Activated gamma-delta T cell (primary cell): ENCODE data around the gene CFAP251.
"Not testable (repeated sequence)": the region's sequence is repeated elsewhere in the genome, so short reads cannot be mapped to it uniquely, and the experiment has no call there.

Source experiments
- DNase-seq: peaks from one replicate; lab custom pipeline; 2025; lab: John Stamatoyannopoulos, UW

CFAP251 gene

GRCh38 chr12:121980191-121980891, 61.9 kb downstream of the CFAP251 start:
- DNase-seq, result no peak

DNA sequence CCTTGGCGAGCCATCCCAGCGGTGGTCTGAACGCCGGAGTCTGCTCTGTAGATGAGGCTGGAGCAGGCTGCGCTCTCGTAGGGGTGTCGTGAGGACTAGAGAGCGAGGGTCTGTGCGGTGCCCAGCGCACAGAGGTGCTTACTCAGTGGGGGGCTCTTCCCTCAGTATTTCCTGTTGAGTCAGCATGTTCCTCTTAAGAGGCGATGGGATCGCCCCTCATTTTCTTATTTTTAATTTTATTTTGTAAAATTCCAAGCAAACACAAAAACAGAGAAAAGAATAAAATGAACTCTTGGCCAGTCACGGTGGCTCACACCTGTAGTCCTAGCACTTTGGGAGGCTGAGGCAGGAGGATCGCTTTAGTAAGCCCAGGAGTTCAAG, 62.5 kb downstream of the CFAP251 start:
- DNase-seq, result no peak

DNA sequence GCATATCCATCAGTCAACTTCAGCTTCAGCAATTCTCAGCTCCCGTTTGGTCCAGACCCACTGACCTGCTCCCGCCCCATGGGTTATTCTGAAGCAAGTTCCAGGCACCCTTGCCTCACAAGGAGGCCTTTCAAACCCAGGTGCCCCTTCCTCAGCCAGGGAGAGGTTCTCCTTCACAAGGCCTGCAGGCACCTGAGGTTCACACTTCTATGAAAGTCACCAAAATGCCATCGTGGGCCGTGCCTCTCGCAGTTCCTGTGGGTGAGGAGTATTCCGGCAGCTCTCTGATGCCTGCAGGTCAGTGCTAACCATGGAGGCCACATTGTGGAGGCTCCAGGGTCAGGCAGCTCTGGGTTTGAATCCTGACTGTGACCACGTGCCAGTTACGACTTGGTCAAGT, 63.1 kb downstream of the CFAP251 start:
- DNase-seq, result no peak

- no peak for DNase-seq
Measured at GRCh38 chr12:121982950-121983349, 64.6 kb downstream of the CFAP251 start.

DNA sequence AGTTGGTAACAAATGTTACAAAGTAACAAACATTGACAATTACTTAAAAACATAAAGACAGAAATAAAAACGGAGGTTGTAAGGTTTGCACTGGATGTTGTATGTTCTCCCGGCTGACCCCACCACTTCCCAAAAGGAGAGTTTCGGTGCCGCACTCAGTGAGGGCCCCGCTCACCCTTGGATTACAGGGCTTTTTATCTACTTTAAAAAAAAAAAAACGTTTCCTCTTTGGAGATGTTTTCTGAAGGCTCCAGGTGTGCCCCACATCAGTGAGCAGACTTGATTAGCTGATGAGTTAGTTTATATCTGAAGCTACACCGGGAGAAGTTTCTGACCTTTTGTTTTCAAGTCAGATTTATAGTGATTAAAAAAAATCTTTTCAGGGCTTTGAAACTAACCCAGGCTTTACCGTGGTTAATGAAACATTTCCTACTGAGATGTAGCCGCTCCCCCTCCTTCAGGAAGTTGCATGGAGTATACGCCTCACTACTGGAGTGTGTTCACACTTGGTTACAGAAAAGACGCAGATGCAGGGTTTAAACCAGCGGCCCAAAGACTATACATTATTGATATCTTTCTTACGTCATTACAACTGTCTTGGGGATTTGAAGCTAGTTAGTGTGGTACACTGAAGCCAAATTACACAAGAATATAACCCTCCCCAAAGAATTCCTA, 65.3 kb downstream of the CFAP251 start:
- no peak for DNase-seq

- no peak for DNase-seq
Measured at GRCh38 chr12:121986489-121987245, 68.3 kb downstream of the CFAP251 start.

DNA sequence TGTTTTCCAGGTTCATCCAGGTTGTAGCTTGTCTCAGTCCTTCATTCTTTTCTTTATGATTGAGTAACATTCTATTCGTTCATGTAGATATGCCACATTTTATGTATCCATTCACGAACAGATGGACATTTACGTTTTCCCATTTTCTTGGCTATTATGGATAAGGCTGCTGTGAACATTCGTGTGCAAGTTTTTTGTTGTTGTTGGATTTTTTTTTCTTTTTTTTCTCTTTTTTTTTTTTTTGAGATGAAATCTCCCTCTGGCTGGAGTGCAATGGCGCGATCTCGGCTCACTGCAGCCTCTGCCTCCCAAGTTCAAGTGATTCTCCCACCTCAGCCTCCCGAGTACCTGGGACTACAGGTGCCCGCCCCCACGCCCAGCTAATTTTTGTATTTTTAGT, 70.1 kb downstream of the CFAP251 start:
- DNase-seq, result not testable (repeated sequence)

GRCh38 chr12:121989276-121990113, 71.1 kb downstream of the CFAP251 start:
- no peak for DNase-seq

DNA sequence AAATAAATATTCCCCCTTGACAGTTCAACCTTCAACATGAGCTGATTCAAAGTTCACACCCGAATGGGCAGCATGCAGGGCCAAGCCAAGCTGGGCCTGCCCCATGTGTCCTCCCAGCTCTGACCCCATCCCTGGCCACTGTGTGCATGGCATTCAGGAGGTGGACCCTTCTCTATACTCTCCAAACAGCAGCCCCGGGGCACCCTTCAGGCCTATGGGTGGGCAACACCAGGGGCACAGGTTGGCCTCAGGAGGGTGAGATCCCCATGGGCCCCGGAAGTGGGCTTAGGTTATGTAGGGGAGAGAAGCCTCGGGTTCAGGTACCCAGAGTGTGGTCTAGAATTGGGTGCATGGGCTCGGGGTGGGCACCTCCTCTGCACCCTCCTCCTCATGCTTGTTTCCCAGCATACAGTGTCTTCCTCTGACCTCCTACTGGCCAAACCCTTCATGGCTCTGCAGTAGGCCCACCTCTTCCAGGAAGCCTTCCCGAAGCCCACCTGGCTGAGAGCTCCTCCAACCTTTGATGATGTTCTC, 71.8 kb downstream of the CFAP251 start:
- no peak for DNase-seq

- no peak for DNase-seq
Measured at GRCh38 chr12:121990692-121991603, 72.6 kb downstream of the CFAP251 start.

- DNase-seq, result no peak
Measured at GRCh38 chr12:121992059-121992879, 73.9 kb downstream of the CFAP251 start.

- no peak for DNase-seq
Measured at GRCh38 chr12:121996050-121996944, 77.9 kb downstream of the CFAP251 start.

- DNase-seq, result no peak
Measured at GRCh38 chr12:121996945-121997612, 78.7 kb downstream of the CFAP251 start.

- DNase-seq, result no peak
Measured at GRCh38 chr12:122001466-122002209, 83.2 kb downstream of the CFAP251 start.

DNA sequence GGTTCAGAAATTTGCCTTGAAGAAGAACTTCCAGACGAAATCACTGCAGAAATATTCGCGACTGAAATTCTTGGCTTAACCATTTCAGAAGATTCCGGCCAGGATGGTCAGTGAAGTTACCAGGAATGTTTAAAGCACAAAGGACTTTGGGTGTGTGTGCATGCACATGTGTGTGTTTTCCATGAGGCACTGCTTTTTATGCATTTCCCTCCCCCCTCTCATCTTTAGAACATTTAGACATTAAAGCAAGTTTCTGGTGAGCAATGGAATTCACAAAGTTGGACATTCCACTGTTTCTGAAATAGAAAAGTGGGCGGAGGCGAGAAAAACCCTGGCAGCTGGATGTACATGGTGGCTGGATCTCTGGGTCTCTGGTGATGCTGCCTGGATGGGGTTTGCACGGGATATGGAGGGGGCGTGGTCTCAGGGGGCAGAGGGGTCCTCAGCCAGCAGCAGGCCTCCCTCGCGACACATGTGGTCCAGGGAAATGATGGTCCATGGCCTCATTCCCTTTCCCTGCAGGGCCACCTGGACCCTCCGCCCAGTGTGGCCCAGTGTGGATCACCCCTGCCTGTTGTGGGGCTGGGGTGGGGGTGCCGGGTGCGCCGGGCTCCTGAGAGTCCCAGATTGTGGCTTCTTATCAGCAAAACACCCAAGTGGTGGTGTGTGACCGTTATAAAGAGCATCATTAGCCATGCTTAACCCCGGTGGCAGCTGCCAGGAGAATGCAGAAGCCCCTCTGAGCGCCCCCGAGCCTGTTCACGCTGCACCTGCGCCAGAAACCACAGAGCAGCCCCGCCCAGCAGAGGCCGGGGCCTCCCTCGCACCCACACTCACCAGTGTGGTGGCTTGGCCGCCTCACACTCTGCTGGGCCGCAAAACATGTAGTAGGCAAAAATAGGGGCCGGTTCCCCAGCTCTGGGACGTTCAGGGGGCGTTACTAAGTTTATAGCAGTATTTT, 85.5 kb downstream of the CFAP251 start:
- DNase-seq, result no peak

- no peak for DNase-seq
Measured at GRCh38 chr12:122004633-122005071, 86.3 kb downstream of the CFAP251 start.
